Activated effector memory CD4-positive, alpha-beta T cell treated with anti-CD3 and anti-CD28 coated beads, Interleukin-2, amount 50 U/mL, for 16 hours (primary cell): Measurements from ENCODE around the gene SLC6A6.

Source experiments
- DNase-seq: peaks from one replicate; pipeline ENCODE4 v3.0.0-alpha.2; 2020

SLC6A6 gene

DNA sequence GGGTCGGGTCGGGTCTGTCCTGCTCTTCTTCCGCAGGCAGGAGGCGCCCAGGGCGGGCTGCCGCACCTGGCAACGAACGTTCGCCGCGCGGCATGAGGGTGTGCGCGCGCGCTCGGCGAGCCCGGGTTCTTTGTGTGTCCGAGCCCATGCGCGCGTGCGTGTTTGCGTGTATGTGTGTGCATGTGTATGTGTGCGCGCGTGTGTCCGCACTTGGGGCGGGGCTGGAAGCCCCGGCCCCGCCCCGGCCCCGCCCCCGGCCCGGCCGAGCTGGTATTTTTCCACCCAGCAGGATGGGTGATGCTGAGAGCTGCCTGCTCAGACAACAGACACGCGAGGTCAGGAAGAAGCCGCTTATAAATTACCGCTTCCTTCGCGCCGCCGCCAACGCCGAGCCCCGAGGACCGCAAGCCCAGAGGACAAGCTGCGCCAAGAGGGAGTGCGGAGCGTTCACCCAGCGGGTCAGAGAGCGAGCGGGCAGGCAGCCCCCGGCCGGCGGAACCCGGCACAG lies at the start of gene SLC6A6:
TSS of gene SLC6A6 (plus strand) at position 303 of the 508 bp plus-strand sequence. CDS start 41,029 bp downstream, outside the sequence.
- DNase-seq = peak; percentile 98

DNA sequence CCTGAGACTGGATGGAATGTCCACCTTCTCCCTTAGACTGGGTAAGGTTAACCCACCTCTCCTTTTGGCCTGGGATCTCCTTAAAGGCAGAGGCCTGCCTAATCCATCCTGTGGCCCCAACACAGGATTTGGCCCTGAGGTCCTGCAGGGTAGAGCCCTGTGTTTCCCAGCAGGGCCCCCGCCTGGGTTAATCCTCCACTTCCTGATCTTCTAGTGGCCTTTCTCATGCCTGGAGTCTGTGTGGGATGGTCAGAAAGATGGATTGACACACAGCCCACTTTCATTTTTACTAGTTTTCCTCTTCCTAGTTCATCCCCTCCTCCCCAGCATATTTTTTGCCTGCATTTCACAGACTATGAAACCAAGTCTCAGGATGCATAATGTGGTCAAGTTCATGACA lies 48.9 kb upstream of the SLC6A6 start:
- DNase-seq = no peak

DNA sequence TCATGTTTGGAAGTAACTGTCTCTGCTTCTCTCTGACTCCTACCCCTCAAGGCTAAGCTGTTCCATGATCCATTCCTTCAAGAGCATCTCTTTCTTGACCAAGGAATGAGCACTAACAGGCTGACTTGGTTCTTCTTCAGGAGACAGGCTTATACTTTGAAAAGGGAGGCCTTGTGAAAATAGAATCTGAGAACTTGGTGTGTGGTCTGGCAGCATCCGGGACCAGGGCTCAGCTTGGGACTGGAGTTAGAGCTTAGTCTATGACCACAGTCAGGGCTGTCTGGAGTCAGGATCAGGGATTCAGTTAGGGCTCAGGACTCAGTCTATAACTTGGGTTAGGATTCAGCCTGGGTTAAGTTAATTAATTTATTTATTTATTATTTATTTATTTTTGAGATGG lies 44.9 kb upstream of the SLC6A6 start:
- no peak for DNase-seq

DNA sequence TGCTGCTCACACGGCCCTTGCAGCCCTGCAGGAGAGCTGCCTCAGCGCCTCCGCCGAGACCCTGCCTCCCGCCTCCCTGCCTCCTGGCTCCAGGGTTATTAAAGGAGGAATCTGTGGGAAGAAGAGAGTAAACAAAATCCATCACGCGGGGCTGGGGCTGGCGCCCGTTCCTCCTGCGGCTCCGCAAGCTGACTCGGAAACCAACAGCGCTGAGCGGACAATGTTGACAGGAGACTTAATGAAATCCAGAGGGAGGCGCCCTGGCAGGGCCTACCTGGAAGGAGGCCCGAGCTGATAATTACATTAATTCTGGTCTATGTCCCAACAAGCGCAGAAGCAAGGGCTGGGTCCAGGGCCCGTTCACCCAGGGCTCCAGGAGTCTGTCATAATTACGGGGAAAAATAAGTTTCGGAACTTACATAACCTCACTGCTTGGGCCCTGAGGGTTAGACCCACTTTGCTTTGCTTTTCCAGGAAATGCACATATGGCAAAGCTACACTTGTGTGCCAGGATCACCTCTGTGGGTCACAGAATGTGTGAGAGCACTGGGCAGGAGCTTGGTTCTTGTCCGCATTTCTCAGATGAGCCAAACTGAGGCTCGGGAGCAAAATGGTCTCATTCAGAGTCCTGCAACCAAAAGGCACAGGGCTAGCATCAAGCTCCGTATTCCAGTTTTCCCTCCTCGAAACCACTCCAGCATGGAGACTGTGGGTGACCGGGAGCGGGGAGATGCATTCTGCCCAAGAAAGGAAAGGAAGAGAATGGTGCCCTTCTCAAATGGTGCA lies 43.8 kb upstream of the SLC6A6 start:
- no peak for DNase-seq

DNA sequence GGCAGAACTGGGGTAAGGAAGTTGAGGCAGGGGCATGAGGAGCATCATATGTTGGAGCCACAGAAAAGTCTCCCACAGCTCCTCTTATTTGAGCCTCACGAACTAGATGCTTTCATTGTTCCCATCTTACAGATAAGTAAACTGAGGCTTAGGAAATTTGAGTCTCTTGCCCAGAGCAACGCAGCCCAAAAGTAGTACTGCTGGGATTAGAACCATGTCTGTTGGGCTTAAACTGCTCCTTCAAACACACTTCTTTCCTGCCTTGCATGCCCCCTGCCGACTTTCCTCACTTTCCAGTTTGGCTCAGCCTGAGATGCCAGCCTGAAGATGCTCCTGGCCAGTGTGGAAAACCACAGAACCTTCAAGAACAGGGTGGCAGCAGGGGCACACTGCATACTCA lies 43.1 kb upstream of the SLC6A6 start:
- no peak for DNase-seq

DNA sequence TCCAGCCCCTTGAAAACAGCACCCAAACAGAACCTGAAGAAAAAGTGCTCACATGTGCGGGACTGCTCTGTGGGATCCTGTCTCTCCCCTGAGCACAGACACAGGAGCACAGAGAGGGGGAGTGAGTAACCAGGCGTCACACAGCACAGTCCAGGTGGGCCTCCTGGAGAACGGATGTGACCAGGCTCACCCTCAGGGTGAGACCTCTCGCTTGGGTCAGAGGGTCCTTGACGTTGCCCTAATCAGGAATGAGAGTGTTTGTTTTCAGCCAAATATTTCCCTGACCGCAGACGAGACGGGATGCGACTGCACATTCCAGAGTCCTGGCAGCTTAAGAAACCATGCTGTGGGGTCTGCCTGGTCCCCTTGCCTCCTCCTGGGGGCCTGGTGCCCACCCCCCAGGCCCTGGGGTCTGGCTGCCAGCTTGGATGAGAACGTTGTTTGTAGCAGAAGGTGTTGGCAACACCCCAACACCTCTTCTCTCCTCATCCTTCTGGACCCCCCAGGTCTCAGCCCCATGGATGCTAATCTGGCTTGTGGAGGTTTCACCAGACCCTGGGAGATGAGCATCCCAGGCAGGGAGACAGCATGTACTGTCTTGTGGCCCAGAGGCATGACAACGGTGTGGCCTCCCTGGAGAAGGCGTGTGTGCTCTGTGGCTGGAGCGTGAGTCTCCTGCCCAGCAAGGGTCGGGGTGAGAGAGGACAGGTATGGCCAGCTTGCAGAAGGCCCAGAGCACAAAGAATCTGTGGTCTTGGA lies 42.1 kb upstream of the SLC6A6 start:
- DNase-seq = no peak

DNA sequence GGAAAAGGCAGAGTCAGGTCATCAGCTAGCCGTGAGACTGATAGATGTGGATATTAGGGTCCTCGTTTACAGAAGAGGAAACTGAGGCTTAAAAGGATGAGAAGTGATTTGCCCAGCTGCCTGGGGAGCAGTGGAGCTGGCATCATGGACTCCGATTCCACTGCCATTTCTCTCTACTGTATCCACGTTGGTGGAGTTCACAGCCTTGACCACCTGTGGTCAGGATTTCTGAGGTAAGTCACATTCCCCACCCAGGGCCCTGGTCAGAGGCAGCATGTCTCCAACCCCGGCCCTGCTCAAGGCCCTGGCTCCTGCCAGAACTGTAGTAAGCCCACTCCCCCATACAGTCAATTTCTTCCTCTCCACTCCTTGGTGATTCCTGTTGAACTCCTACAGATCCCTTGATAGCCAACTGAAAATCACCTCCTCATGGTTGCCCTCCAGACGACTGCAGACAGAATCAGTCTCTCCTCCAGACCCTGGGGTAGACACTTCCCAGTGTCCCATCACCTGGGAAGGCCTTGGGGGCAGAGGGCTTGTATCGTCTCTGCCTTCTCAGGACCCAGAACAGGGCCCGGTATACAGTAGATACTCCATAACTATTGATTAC lies 41.2 kb upstream of the SLC6A6 start:
- no peak for DNase-seq

DNA sequence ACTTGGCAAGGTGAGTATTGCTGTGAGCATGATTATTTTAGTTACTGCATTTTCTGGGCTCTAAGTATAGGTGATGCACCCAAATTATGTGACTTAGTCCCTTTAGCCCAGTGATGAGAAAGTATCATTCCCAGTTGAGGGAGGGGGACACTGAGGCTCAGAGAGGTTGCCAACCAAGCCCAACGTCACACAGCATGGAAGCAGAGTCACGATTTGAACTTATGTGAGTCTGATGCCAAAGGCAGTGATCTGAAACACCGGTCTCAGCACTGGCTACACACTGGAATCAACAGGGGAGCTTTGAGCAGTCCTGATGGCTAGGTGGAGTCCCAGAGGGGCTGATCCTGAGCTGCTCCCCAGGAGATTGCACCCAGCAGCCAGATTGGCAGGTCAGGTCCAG lies 39.5 kb upstream of the SLC6A6 start:
- DNase-seq = no peak

DNA sequence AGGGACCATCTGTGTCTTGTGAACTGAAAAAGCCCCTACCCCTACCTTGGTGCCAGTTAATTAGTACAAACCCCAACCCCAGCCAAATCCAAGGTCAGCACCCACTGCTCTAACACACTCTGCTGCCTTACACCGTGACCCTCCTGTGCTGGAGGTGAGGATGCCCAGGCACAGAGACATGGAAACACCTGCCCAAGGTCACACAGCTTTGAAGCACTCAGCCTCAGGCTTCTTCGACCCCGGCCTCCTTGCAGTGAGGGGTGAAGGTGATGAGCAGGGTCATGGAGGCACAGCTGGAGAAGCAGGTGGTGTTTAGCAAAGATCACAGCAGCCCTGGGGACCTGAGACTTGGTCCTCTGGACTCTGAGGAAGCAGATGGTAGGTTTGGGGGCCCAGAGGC lies 39.0 kb upstream of the SLC6A6 start:
- DNase-seq = no peak

DNA sequence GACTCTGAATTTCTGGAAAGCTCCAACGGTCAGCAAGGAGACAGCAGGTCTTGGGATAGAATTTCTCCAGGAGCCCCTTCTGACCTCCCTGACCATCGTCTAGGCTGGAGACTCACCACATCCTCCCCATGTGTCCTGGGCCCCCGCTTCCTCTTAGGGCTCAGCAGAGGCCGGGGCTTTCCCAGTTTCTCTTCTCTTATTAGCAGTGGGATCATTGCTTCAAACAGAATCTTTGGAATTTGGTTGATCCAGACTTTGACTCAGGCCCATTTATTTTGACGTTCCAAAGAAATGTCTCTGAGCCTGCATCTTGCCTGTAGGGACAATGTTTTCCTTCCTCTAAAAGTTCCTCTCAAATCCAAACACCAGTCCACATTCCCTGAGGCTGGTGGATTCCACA lies 38.4 kb upstream of the SLC6A6 start:
- DNase-seq = no peak

DNA sequence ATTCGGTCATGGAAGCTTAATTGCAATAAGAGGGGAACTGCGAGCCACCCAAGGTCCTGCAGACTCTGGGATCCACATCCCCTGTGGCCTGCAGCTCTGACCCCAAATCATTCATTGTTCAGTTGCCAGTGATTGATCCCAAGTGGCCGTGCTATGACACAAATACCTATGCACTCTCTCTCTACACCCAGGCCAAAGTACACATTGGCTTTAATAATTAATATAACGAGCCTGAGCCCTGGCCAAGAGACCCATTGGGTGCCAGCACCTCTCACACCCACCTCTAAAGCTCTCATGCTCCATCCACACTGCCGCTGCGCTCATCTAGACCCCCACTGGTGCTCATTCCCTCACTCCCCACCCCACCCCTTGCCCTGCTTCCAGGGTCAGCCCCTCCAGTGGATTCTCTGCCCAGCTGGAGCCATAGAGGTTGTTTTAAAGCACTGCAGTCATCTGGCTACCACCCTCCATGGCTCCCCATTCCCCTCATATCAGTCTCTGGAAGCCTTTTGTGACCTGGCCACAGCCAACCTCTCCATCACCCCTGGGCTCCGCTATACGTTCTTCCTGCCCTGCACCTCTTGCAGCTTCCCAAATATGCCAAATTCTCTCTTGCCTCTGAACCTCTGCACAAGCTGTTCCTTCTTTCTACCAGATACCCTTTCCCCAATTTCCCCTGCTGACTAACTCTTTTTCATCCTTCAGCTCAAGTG lies 37.7 kb upstream of the SLC6A6 start:
- no peak for DNase-seq

DNA sequence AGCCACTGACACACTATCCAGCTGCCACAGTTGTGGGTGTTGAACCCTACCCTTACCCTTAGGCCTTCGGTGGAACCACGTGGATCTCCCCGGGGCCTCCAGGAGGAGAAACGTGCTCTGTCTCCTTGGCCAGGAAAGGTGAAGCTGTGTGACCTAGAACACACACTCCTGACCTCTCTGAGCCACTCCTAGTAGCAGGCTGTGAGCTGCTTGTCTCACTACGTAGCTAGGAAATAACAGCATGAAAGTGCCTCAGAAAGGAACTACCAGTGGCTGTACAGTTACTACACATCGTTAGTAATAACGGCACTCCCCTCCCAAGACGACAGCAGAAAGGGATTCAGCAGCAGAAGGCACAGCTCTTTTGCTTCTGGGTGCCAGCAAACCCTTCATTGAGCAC lies 36.2 kb upstream of the SLC6A6 start:
- no peak for DNase-seq

DNA sequence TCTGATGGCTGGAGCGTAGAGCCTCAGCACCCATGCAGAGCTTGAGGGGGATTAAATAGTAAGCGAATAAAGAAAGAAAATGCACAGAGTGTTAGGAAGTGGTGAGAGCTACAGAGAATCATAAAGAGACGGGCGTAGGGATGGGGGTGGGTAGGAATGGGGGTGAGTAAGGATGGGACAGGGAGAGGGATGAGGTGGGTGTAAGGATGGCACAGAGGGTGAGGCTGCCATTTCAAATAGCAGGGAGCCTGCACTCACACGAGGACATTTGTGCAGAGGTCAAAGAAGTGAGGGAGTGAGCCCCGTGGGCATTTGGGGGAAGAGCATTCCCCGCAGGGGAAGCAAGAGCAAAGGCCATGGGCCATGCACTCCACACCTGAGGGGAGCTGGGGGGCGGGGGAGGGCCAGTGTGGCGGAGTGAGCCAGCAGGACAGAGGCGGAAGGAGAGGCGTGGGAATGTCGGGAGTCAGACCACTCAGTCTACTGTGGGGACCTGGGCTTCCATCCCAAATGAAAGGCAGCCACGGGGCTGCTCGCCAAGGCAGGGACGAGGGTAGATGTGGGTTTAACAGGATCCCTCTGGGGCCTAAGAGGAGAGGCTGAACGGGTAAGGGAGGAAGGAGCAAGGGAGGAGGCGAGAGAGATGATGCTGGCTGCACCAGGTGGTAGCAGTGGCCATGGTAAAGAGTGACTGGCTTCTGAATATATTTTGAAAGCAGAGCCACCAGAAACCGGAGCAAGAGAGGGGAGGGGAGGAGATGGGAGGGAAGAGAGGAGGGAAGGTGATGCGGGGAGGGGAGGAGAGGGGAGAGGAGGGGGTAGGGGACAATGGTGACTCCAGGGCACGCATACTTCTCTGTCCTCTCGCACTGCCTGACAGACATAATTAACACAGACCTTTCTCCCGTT lies 35.2 kb upstream of the SLC6A6 start:
- DNase-seq = no peak

DNA sequence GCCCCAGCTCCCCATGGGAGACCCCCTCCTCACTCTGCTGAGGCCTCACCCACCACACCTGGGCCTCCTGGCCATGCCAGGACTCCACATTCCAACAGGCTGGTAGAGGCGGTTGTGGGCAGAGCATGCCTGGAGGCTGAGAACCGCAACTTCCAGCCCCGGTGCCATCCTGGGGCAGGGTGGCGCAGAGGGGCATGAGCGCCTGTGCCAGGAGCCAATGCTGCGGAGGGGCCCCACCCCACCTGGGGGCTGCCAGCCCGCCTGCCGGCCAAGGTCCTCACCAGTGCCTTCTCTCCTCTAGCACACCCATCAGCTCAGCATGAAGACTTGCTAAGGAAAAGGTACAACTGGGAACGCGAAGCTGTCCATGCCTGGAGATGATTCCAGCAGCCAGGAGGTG lies 34.3 kb upstream of the SLC6A6 start:
- no peak for DNase-seq

DNA sequence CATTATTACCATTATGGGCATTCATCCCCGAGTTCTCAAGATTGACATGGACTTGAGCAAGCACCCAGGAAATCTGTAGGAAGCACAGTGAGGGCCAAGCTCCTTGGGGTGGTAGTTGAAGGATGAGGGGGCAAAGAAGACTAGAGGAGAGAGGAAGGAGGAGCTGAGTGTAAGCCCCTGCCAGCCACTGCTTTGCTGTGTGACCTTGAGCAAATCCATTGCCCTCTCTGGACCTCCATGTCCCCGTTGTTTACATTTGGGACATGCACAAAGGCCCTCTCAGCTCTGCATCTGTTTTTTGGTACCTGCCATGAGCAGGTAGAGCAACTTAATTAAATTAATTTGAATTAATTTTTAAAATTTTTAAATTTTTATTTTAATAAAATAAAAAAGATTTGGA lies 33.5 kb upstream of the SLC6A6 start:
- no peak for DNase-seq

DNA sequence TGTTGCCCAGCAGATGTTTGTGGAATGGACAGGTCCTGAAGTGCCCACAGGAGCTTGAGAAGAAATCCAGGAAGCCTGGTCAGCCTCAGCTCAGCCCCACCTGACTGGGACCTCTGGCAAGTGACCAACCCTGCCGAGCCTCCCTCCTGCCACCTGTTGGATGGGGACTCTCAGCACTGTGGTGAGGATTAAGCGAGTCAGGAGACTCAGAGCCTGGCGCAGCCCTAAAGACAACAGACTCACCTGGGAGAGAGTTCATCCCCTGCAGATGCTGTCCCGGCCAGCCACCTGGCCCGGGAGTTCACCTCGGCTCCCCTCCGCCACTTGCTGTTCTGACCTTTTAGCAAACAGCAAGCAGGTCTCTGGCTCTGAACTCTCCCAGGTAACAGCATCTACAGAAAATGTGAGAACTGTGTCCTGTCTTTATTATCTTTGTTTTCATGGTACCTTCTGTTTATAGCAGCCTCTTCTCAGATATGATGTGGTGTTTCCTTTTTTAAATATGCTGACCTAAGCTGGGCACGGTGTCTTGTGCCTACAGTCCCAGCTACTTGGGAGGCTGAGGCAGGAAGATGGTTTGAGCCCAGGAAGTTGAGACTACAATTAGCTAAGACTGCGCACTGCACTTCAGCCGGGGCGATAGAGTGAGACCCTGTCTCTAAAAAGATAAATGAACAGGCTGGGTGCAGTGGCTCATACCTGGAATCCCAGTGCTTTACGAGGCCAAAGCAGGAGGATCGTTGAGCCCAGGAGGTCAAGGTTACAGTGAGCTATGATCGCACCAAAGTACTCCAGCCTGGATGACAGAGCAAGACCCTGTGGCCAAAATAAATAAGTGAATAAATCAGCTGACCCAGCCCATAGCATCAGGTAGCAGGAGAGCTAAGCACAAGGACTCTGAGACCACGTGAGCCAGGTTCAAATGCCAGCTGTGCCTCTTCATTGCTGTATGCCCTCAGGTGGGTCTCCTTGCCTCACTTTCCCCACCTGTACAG lies 32.4 kb upstream of the SLC6A6 start:
- no peak for DNase-seq

DNA sequence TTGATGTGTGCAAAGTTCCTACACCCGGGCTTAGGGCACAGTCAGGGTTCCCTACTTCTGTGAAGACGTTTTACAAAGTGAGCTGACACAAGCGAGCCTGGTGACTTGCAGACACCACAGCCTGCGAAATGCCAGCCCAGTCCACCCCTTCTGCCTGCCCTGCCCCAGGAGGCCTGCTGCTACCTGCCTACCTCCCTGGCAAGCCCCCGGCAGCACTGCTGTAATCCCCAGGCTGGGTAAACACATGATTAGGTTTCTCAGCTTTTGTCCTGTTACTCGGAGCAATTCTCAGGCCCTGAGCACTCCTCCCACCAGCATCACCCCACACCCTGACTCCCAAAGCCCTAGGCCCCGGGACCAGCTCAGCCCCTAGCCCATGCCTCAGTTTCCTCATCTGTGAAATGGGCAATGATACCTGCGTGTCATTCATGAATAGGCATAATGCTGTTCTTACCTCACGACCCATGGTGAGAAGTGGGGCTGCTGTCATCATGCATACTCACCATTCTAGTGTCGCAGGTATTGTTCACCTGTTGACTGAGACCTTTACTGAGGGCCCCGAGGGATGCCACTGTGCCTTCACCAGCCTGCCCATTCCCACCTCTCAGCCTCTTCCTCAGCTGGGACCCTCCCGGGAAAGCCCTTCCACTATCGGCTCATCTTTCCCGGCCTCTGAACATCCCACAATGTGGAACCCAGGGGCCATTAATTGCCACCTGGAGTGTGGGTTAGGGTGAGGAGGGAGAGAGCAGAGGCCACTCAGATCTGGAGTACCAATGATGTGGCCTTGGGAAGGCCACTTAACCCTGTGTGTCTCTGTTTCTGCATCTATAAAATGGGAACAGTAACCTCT lies 31.5 kb upstream of the SLC6A6 start:
- DNase-seq = no peak

DNA sequence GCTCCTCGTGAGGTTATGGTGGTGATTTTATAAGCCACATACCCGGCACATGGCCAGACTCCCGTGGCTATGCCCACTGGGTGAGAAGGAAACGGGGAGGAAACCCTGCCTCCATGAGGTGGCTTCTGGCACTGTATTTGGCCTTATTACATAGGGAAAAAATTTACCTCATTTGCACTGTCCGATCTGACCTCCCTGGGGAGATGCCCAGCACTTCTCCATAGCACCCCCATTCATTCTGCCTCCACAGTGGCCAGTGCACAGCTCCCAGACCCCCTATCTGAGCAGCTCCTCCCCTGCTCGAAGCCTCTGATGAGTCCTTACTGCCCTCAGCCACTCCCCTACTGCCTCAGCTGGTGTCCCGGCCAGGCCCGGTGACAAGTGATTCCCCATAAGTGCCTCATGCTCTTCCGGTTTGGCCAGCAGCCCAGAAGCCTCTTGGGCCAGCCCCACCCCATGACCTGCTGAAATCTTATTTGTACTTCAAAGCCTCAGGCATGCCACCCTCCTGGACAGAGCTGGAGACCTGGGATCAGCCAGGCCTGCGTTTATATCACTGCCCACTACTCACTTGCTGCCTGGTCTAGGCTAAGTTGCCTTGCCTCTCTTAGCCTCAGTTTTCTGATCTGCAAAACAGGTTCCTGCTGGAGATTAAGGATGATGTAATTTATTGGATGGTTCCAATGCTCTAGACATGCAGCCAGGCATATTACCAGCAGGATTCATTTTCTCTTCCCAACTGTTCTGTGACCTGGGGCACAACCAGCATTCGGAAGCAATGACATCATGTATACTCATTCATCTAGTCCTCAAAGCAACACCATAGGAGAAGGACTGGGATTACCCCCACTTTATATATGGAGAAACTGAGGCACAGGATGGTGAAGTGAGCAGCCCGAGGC lies 30.6 kb upstream of the SLC6A6 start:
- no peak for DNase-seq

DNA sequence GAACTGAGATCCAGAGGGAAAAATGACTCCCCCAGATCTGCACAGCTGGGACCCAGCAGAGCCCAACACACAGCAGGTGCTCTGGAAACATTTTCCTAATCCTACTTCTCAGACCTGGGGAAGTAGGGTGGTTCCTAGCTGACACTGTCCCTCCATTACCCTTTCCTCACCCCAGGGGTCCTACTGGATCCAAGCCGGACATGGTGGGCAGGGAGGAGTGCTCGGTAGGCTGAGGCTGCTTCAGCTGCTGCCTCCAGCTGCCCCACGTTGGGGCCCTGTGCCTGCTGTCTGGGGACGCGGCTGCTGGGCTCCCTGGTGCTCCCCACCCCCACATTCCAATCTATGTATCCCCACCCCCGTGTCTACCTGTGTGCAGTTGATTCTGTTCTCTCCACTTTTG lies 29.8 kb upstream of the SLC6A6 start:
- no peak for DNase-seq
